Activated CD8-positive, alpha-beta memory T cell treated with anti-CD3 and anti-CD28 coated beads, Interleukin-2, amount 10 ng/mL, durations not matched to agents 7 days and 5 days (primary cell): Measurements from ENCODE around the gene CANT1. TPM values are rescaled to one million over a fixed set of nuclear protein-coding genes. Genes with fewer than 3 reads are reported as not detected.
"Not testable (repeated sequence)": the region's sequence is repeated elsewhere in the genome, so short reads cannot be mapped to it uniquely, and the experiment has no call there.

Experiments
- ATAC-seq: fragments of 150-1000 bp; cut with Tn5 transposase; one replicate; pipeline ENCODE4 v1.10.0; 2021; ENCODE audit warnings: moderate library complexity
- CTCF ChIA-PET: fragments of 350-600 bp; sonication (Branson Sonifier 250); formaldehyde crosslinking; loops from one replicate; lab custom pipeline; 2021; ENCODE audit warnings: antibody characterized with exemption; lab: Charles Lee
- DNase-seq: peaks from one replicate; pipeline ENCODE4 v3.0.0-alpha.2; 2020
- H3K27ac Mint-ChIP-seq: one replicate; pipeline ENCODE4 v1.8.0; 2021; ENCODE audit warnings: mild to moderate bottlenecking, mixed read lengths
- H3K27me3 Mint-ChIP-seq: one replicate; pipeline ENCODE4 v1.8.0; 2021; ENCODE audit warnings: mixed read lengths
- H3K36me3 Mint-ChIP-seq: one replicate; pipeline ENCODE4 v1.8.0; 2021; ENCODE audit warnings: mild to moderate bottlenecking, mixed read lengths
- H3K4me1 Mint-ChIP-seq: one replicate; pipeline ENCODE4 v1.8.0; 2021; ENCODE audit warnings: mixed read lengths
- H3K4me3 Mint-ChIP-seq: one replicate; pipeline ENCODE4 v1.8.0; 2021; ENCODE audit warnings: mild to moderate bottlenecking, moderate library complexity, mixed read lengths
- H3K9me3 Mint-ChIP-seq: one replicate; pipeline ENCODE4 v1.8.0; 2022; ENCODE audit warnings: low read depth, mixed read lengths
- total RNA-seq, 2 experiments: library from RNA; stranded (reverse); gene quantifications; one replicate each; pipeline ENCODE4 v1.2.3, GENCODE V29; 2021

CANT1 gene
- total RNA-seq, 2 experiments from 2014 or later: 67.2 to 78.3 TPM

DNA sequence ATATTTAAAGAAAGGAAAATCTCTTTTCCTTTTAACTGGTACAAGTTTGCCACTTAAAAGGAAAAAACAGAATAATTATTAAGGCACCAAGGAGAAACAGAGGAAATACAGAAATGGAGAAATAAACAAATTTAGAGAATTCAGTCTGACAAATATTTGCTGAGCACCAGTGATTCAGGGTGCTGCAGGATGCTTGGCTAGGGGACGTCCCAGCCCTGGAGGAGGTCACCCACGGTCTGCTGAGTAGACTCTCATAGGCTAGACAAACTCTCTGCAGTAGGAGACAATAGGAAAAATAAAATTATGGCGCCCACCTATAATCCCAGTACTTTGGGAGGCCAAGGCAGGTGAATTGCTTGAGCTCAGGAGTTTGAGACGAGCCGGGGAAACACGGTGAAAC lies 30.3 kb upstream of the CANT1 start:
- no peak for ATAC-seq
- no peak overlapping the region for H3K4me3 Mint-ChIP-seq
- DNase-seq: no peak
- H3K27me3 Mint-ChIP-seq: peaks cover 3% of the 10 kb centered on the region
- H3K36me3 Mint-ChIP-seq: no peaks in the 10 kb centered on the region
- no peaks in the 10 kb centered on the region for H3K4me1 Mint-ChIP-seq
- peaks cover 3% of the 10 kb centered on the region for H3K9me3 Mint-ChIP-seq
- CTCF ChIA-PET: interaction anchor here (3.1 kb wide), 1 partner anchor 54 kb away, joined by 10 read pairs; no protein-coding TSS in a partner anchor
- H3K27ac Mint-ChIP-seq: no peak overlapping the region

DNA sequence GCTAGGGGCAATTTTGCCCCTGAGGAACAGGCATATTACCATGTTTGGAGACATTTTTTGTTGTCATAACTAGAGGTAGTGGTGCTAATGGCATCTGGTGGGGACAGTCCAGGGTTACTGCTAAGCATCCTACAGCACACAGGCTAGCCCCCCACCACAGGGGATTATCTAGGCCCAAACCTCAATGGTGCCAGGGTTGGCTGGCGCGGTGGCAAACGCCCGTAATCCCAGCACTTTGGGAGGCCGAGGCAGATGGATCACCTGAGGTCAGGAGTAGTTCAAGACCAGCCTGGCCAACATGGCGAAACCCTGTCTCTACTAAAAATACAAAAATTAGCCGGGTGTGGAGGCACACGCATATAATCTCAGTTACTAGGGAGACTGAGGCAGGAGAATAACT lies 29.6 kb upstream of the CANT1 start:
- Mint-ChIP-seq H3K9me3 (peaks cover 3% of the 10 kb centered on the region), H3K4me1 (no peaks in the 10 kb centered on the region), H3K27ac (no peak overlapping the region), H3K27me3 (peaks cover 3% of the 10 kb centered on the region), H3K4me3 (no peak overlapping the region), H3K36me3 (no peaks in the 10 kb centered on the region)
- CTCF ChIA-PET: no interaction called here
- no peak for DNase-seq
- no peak for ATAC-seq

DNA sequence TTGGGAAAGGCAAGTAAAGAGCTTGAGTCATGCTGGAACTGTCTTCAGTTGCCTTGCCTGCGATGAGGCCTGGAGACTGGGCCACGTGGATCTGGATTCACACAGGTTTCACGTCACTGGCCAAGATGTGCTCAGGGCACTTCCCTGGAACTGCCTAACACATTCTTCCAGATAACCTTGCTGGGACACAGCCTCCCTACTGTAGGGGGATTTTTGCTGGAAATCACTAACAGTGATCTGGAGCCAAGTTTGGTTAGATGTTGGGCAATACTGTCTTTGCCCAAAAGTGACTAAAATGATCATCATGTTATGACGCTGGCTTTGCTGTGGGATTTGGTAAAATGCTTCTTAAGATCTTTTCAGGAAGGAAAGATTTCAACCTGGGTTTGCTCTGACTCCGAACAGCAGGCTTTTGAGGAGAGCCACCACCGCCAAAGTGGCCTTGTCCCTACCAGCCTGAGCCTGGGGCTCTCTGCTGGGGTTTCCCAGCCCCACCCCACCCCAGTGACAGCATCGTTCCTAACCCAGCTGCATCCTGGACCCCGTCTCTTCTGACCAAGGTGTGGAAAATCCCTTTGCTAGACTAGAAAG lies 29.1 kb upstream of the CANT1 start:
- H3K27me3 Mint-ChIP-seq: peaks cover 3% of the 10 kb centered on the region
- CTCF ChIA-PET: no interaction called here
- no peak overlapping the region for H3K4me3 Mint-ChIP-seq
- peaks cover 3% of the 10 kb centered on the region for H3K9me3 Mint-ChIP-seq
- no peaks in the 10 kb centered on the region for H3K36me3 Mint-ChIP-seq
- DNase-seq: no peak
- no peak overlapping the region for H3K27ac Mint-ChIP-seq
- no peak for ATAC-seq
- no peaks in the 10 kb centered on the region for H3K4me1 Mint-ChIP-seq

DNA sequence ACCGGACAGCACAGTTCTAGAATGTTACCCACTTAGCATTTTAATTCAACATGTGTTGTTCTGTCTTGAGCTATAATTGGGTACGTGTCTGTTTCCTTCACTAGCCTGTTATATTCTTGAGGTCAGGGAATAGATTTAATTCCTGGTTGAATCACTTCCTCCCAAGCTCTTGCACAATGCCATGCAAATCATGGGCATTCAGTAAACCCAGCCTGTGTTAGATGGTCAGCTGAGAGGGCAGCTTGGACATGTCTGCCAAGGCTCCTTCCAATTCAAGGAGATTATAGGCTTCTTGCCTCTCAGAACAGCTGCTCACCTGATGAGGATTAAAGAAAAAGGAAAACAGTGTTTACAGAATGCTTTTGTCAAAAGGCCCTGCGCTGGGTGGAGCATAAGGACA lies 27.0 kb upstream of the CANT1 start:
- DNase-seq (no peak), ATAC-seq (no peak)
- Mint-ChIP-seq H3K27ac (no peak overlapping the region), H3K4me3 (no peak overlapping the region), H3K27me3 (peaks cover 11% of the 10 kb centered on the region), H3K36me3 (no peaks in the 10 kb centered on the region), H3K9me3 (no peaks in the 10 kb centered on the region), H3K4me1 (no peaks in the 10 kb centered on the region)
- CTCF ChIA-PET: interaction anchor here (0.9 to 2.4 kb wide), 4 partner anchors 9 to 355 kb away, joined by 3 to 13 read pairs (median 4); no protein-coding TSS in a partner anchor

DNA sequence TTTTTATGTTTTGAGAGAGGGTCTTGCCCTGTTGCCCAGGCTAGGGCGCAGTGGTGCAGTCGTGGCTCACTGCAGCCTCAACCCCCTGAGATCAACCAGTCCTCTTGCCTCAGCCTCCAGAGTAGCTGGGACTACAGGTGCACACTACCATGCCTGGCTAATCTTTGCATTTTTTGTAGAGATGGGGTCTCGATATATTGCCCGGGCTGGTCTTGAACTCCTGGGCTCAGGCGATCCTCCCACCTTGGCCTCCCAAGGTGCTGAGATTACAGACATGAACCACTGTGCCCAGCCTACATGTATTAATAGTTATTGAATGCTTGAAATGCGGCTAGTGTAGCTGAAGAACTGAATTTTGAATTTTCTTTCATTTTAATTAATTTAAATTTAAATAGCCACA lies 26.6 kb upstream of the CANT1 start:
- CTCF ChIA-PET: interaction anchor here (0.9 to 2.4 kb wide), 3 partner anchors 9 to 46 kb away, joined by 3 to 13 read pairs (median 4); no protein-coding TSS in a partner anchor
- Mint-ChIP-seq H3K4me1 (no peaks in the 10 kb centered on the region), H3K4me3 (no peak overlapping the region), H3K36me3 (no peaks in the 10 kb centered on the region), H3K27ac (no peak overlapping the region), H3K27me3 (peaks cover 11% of the 10 kb centered on the region), H3K9me3 (no peaks in the 10 kb centered on the region)
- DNase-seq (no peak), ATAC-seq (no peak)

DNA sequence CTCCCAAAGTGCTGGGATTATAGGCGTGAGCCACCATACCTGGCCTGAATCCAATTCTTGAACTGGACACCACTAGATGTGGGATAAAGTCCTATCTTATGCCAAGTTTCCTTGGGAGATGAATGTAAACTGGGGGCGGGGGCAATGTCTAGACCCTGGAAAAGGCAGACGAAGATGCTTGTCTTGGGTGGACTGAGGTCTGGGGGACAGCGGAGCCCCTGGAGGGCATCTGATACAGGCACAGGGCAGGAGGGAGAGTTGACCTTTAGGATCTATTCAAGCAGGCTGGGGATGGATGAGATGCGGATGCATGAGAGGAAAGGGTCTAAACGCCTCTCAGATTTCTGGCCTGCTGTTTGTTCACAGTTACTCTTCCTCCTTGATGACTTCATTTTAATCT lies 26.1 kb upstream of the CANT1 start:
- no peak for DNase-seq
- no peaks in the 10 kb centered on the region for H3K4me1 Mint-ChIP-seq
- H3K36me3 Mint-ChIP-seq: no peaks in the 10 kb centered on the region
- ATAC-seq: no peak
- CTCF ChIA-PET: interaction anchor here (2.4 kb wide), 1 partner anchor 10 kb away, joined by 13 read pairs; no protein-coding TSS in a partner anchor
- H3K27ac Mint-ChIP-seq: no peak overlapping the region
- no peaks in the 10 kb centered on the region for H3K9me3 Mint-ChIP-seq
- no peak overlapping the region for H3K4me3 Mint-ChIP-seq
- H3K27me3 Mint-ChIP-seq: peaks cover 11% of the 10 kb centered on the region

DNA sequence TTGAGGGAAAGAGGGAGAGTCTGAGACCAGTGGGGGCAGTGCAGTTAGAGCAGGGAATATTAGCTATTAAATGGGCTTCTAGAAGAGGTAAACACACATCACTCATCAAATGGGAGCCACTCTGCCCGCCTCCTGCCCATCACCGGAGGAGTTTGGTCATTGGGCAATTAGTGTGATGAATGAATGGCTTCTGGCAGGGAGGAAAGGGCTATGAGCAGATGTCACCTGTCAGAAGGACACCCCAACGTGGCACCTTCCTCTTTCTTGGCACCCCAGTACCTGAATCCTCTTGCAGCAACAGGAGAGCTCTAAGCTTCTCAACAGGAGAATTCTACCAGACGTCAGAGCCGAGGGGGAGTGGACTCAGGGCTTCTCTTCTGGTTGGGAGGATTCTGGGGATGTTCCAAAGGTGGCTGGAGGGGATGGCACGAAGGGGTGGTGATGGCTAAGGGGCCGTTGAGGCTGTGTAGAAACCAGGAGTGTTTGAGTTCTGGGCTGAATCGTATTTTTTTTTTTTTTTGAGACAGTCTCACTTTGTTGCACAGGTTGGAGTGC lies 25.4 kb upstream of the CANT1 start:
- H3K4me3 Mint-ChIP-seq: no peak overlapping the region
- no peak overlapping the region for H3K27ac Mint-ChIP-seq
- CTCF ChIA-PET: interaction anchor here (2.4 kb wide), 1 partner anchor 10 kb away, joined by 13 read pairs; no protein-coding TSS in a partner anchor
- peaks cover 11% of the 10 kb centered on the region for H3K27me3 Mint-ChIP-seq
- H3K4me1 Mint-ChIP-seq: no peaks in the 10 kb centered on the region
- H3K36me3 Mint-ChIP-seq: no peaks in the 10 kb centered on the region
- no peak for DNase-seq
- no peak for ATAC-seq
- H3K9me3 Mint-ChIP-seq: no peaks in the 10 kb centered on the region

DNA sequence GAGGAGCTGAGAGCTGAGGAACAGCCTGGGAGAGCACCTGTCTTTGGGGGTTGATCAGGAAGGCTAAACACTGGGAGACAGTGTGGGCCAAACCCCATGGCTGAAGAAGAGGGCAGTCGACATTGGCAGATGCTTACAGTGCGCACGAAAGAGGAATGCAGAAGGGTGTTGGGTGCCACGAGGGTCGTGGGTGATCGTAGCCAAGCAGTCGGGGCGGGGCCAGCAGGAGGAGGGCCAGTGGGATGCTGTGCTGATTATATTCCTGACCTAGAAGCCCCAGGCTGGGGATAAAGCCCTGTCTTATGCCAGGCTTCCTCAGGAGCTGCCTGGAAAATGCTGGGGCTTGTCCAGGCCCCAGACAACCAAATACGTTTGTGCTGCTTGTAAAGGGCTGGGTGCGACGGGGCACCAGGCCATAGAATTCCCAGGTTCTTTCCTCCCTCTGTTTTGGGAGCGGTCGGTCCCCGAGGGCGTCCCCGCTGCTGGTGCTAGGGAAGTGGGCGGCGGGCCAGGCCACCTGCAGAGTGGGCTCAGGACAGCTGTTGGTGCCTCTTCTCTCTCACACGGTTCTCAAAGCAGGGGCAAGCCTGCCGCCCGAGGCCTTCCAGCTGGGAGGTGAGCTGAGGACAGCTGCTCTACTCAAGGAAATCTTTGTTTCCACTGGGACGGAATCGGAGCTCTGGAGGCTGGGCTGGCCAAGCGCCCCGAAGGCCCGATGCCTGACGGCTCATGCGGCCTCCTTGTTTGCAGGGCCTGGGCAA lies 24.4 kb upstream of the CANT1 start:
- DNase-seq (no peak), ATAC-seq (no peak)
- no peak overlapping the region for H3K27ac Mint-ChIP-seq
- no peak overlapping the region for H3K4me3 Mint-ChIP-seq
- peaks cover 11% of the 10 kb centered on the region for H3K27me3 Mint-ChIP-seq
- no peaks in the 10 kb centered on the region for H3K9me3 Mint-ChIP-seq
- CTCF ChIA-PET: interaction anchor here (1.1 to 1.3 kb wide), 2 partner anchors 9 to 12 kb away, joined by 3 to 4 read pairs; no protein-coding TSS in a partner anchor
- no peaks in the 10 kb centered on the region for H3K36me3 Mint-ChIP-seq
- H3K4me1 Mint-ChIP-seq: no peaks in the 10 kb centered on the region

DNA sequence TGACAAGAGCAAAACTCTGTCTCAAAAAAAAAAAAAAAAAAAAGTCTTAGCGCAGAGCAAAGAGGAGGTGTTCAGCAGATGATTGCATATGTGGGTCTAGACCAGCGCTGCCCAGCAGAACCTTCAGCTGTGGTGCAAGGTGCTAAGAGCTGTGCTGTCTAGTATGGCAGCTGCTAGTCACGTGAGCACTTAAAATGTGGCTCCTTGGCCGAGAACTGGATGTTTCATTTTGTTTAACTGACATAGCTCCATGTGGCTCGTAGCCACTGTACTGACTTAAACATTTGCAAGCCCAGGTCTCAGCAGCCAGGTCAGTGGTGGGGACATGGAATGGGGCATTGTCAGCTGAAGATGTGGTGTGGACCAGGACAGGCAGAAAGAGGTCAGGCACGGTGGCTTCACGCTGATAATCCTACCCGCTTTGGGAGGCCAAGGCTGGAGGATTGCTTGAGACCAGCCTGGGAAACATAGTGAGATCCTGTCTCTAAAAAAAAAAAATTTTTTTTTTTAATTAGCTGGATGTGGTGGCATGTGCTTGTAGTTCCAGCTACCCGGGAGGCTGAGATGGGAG lies 23.6 kb upstream of the CANT1 start:
- no peak for ATAC-seq
- CTCF ChIA-PET: interaction anchor here (0.7 to 1.3 kb wide), 3 partner anchors 9 to 204 kb away, joined by 3 to 4 read pairs (median 3); no protein-coding TSS in a partner anchor
- H3K9me3 Mint-ChIP-seq: no peaks in the 10 kb centered on the region
- DNase-seq: no peak
- no peak overlapping the region for H3K27ac Mint-ChIP-seq
- peaks cover 11% of the 10 kb centered on the region for H3K27me3 Mint-ChIP-seq
- no peaks in the 10 kb centered on the region for H3K36me3 Mint-ChIP-seq
- no peaks in the 10 kb centered on the region for H3K4me1 Mint-ChIP-seq
- H3K4me3 Mint-ChIP-seq: no peak overlapping the region

DNA sequence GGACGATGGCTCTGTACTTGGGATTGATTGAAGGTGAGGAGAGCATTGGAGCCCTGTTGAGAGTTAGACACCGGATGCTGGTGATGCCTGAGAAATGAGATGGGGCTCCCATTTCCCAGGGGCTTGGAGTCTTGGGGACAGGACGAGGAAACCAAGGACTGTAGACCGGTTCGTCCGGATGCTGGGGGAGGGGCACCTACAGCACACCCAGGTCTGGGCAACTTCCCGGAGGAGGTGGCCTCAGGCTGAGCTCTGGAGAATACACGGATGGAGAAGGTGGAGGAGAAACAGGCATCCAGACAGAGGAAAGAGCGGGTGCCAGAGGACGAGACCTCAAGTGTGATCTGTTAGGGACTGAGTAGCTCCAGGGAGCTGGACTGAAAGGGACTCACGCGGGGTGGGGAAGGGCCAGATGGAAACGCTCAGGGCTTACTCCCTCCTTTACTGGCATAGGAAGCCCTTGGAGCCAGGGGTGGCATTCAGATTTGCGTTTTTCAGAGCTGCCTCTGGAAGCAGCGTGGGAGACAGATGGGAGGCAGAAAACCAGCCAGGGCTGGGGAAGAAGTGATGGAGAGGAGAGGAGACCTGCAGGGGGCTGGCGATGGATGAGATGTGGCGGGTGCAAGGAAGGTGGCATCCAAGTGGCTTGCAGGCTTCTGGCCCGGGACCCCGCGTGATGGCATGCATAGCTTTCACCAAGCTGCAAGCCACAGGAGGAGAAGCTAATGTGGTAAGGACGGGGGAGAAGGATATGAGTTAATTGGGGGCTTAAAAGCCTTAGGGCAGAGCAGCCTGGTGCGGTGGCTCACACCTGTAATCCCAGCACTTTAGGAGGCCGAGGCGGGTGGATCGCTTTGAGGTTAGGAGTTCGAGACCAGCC lies 22.7 kb upstream of the CANT1 start:
- CTCF ChIA-PET: interaction anchor here (1.3 kb wide), 1 partner anchor 13 kb away, joined by 4 read pairs; no protein-coding TSS in a partner anchor
- Mint-ChIP-seq H3K36me3 (no peaks in the 10 kb centered on the region), H3K4me1 (no peaks in the 10 kb centered on the region), H3K27ac (no peak overlapping the region), H3K27me3 (peaks cover 11% of the 10 kb centered on the region), H3K4me3 (no peak overlapping the region), H3K9me3 (no peaks in the 10 kb centered on the region)
- ATAC-seq: no peak
- no peak for DNase-seq

DNA sequence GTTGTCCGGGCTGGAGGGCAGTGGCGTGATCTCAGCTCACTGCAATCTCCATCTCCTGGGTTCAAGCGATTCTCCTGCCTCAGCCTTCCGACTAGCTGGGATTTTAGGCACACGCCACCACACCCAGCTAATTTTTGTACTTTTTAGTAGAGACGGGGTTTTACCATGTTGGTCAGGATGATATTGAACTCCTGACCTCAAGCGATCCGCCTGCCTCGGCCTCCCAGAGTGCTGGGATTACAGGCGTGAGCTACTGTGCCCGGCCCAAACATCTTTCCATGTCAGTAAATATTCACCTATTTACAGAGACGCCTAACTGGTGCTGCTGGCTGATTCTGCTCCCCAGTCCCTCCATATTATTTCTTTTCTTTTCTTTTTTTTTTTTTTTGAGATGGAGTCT lies 21.1 kb upstream of the CANT1 start:
- H3K4me3 Mint-ChIP-seq, ATAC-seq, H3K9me3 Mint-ChIP-seq, DNase-seq, H3K36me3 Mint-ChIP-seq, H3K27ac Mint-ChIP-seq, H3K4me1 Mint-ChIP-seq: not testable (repeated sequence)
- CTCF ChIA-PET: interaction anchor here (0.6 kb wide), 1 partner anchor 252 kb away, joined by 3 read pairs; no protein-coding TSS in a partner anchor
- H3K27me3 Mint-ChIP-seq: peaks cover 18% of the 10 kb centered on the region

DNA sequence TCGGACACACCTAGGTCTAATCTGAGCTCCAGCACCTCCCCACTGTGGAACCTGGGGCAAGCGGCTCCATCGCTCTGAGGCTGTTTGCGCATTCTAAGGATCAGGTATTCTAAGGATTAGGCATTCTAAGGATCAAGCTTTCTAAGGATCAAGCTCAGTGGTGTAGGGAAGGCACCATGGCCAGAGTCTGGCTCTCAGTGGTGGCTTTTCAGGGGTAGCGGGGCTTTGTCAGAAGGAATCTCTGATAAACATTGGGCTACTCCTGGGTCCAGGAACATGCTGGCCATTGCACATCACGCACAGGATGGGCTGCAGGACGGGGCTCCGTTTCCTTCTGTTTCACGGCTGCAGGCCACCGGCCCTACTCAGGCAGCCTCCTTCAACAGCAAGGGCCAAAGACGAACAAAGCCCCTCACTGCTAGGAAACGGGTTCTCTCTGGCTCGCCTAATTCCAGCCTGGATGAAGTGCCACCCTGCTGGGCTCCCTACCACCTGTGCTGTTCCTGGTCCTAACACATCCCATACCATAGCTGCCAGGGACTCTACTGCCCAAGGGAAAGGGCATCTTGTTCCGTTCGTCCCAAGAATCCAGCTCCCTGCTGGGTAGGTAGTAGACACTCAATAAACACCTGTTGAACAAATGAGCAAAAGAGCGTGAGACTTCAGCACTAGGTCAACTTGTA lies 19.9 kb upstream of the CANT1 start:
- no peak for DNase-seq
- CTCF ChIA-PET: no interaction called here
- Mint-ChIP-seq H3K27me3 (peaks cover 27% of the 10 kb centered on the region), H3K4me3 (no peak overlapping the region), H3K27ac (no peak overlapping the region), H3K9me3 (no peaks in the 10 kb centered on the region), H3K36me3 (no peaks in the 10 kb centered on the region), H3K4me1 (peaks cover 2% of the 10 kb centered on the region)
- no peak for ATAC-seq
